ENCODE measurements around the gene BIN1.

DNA sequence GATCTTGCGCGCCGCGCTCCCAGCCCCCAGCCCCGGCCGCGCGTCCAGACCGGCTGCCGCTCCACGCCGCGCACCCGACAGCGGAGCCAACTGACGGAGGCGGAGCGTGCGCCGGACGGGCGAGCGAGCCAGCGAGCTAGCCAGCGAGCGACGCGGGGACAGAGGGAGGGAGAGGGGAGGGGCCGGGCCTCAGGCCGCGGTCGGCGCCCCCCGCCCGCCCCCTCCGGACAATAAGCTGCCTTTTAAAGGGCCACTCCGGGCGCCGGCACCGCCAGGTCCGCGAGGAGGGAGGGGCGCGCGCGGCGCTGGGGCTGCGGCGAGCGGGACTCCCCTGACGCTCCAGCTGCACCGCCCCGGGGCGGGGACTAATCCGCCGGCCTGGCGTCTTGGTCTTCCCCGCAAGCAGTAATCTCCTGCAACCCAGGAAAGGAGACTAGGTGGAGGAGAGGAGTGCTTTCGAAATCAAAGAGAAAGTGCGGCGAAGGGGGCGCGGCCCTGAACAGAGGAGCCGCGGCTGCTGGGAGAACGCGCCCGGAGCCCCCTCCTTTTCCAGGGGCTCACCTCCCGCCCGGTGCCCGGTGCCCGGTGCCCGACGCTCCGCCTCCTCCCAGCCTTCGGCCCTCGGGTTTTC lies at the start of gene BIN1:
- TF ChIP-seq EZH2 (IDR thresholded peaks at IDR 0.05), result no peak
- no peak for TF ChIP-seq POLR2AphosphoS5 (IDR thresholded peaks at IDR 0.05; ENCODE audit: borderline replicate concordance, low read depth, low read length)
- TF ChIP-seq FOXP2 (optimal IDR thresholded peaks at IDR 0.05; ENCODE audit: control extremely low read depth, extremely low read length, insufficient read depth), result no peak
